Measurements from ENCODE around the gene NRBP1. TPM values are rescaled to one million over a fixed set of nuclear protein-coding genes. Genes with fewer than 3 reads are reported as not detected.

NRBP1 gene
- polyA plus RNA-seq, 1 donor: 89.0 TPM

Other genes starting within 250 kb of the NRBP1 start
- 131 TPM for gene ATRAID, start 216.6 kb upstream of the NRBP1 start, polyA plus RNA-seq
- gene SLC5A6, start 216.4 kb upstream of the NRBP1 start, polyA plus RNA-seq: 148 TPM
- 34.9 TPM for gene CAD, start 211.3 kb upstream of the NRBP1 start, polyA plus RNA-seq
- 0.57 TPM for gene SLC30A3, start 165.6 kb upstream of the NRBP1 start, polyA plus RNA-seq
- gene DNAJC5G, start 153.2 kb upstream of the NRBP1 start, polyA plus RNA-seq: 0.19 TPM
- gene TRIM54, start 146.2 kb upstream of the NRBP1 start, polyA plus RNA-seq: 0.60 TPM
- gene UCN, start 120.2 kb upstream of the NRBP1 start, polyA plus RNA-seq: 3.4 TPM
- gene MPV17, start 105.5 kb upstream of the NRBP1 start, polyA plus RNA-seq: 99.6 TPM
- gene GTF3C2, start 71.9 kb upstream of the NRBP1 start, polyA plus RNA-seq: 51.9 TPM
- gene EIF2B4, start 58.3 kb upstream of the NRBP1 start, polyA plus RNA-seq: 39.7 TPM
- gene SNX17, start 58.0 kb upstream of the NRBP1 start, polyA plus RNA-seq: 68.0 TPM
- 23.1 TPM for gene ZNF513, start 47.9 kb upstream of the NRBP1 start, polyA plus RNA-seq
- gene PPM1G, start 19.0 kb upstream of the NRBP1 start, polyA plus RNA-seq: 66.4 TPM
- gene KRTCAP3, start 13.8 kb downstream of the NRBP1 start, polyA plus RNA-seq: 55.5 TPM
- gene IFT172, start 61.1 kb downstream of the NRBP1 start, polyA plus RNA-seq: 30.7 TPM
- 4.2 TPM for gene FNDC4, start 66.6 kb downstream of the NRBP1 start, polyA plus RNA-seq
- 2.9 TPM for gene GCKR, start 68.2 kb downstream of the NRBP1 start, polyA plus RNA-seq
- 36.7 TPM for gene ZNF512, start 154.4 kb downstream of the NRBP1 start, polyA plus RNA-seq
- gene CCDC121, start 200.4 kb downstream of the NRBP1 start, polyA plus RNA-seq: 5.4 TPM
- 41.5 TPM for gene GPN1, start 200.4 kb downstream of the NRBP1 start, polyA plus RNA-seq
- gene SUPT7L, start 235.0 kb downstream of the NRBP1 start, polyA plus RNA-seq: 49.6 TPM
- gene SLC4A1AP, start 235.3 kb downstream of the NRBP1 start, polyA plus RNA-seq: 23.5 TPM

Measured in large intestine (tissue), 1 donor.